Pancreas (tissue), 10 donors: ENCODE measurements around the gene FHOD3. TPM values are rescaled to one million over a fixed set of nuclear protein-coding genes. Genes with fewer than 3 reads are reported as not detected.

ENCODE experiments used
- ATAC-seq, 4 donors: fragments of 200-7000 bp; cut with Tn5 transposase; one replicate each; pipeline versions ENCODE4 v1.8.0 to v1.9.1; 2020; ENCODE audit warnings: mild to moderate bottlenecking in 4 of 4, moderate library complexity in 4 of 4
- DNase-seq, 6 donors: peaks; one replicate each; pipeline ENCODE4 v3.0.0-alpha.2; 2020
- FAIRE-seq: peaks from 2 replicates; lab custom pipeline; 2012; peaks lifted over from hg19 to GRCh38; lab: Jason Lieb, UNC
- H3K27ac ChIP-seq, 4 donors: fragments of 200-600 bp; sonication (generic); 1 replicate in 3 of 4; 2 replicates in 1 of 4; pipeline versions ENCODE4 v1.5.0 to v1.8.0; 2020
- H3K27me3 ChIP-seq, 4 donors: fragments of 200-600 bp; one replicate each; pipeline ENCODE4 v1.8.0; 2021
- H3K36me3 ChIP-seq, 3 donors: fragments of 200-600 bp; sonication (generic) in 1 of 3; one replicate each; pipeline versions ENCODE4 v1.5.0 to v1.8.0; 2020 to 2021
- H3K4me1 ChIP-seq, 3 donors: fragments of 200-600 bp; one replicate each; pipeline ENCODE4 v1.8.0; 2021
- H3K4me3 ChIP-seq, 4 donors: fragments of 200-600 bp; sonication (generic) in 2 of 4; one replicate each; pipeline versions ENCODE4 v1.5.0 to v1.8.0; 2020 to 2021
- H3K9me3 ChIP-seq, 4 donors: fragments of 200-600 bp; one replicate each; pipeline ENCODE4 v1.8.0; 2021
- WGBS, 2 donors: extraction: QIAGEN DNeasy Blood & Tissue Kit; methylation state at CpG; one replicate each; pipeline ENCODE4 v1.1.7; 2013; 5-methylcytosine and 5-hydroxymethylcytosine counted together
- intact Hi-C, 3 donors: fragments of 100-400 bp; cut with DNase I; formaldehyde crosslinking; loops; one replicate each; pipeline versions ENCODE4 v1.11.1 to v1.14.2; 2022
- polyA plus RNA-seq, 2 donors: library from polyadenylated mRNA; stranded (reverse); fragments of 200-250 nt; gene quantifications; one replicate each; pipeline ENCODE4 v1.2.3, GENCODE V29; 2013
- total RNA-seq, 6 donors: library from RNA; stranded (reverse); fragmentation: NEBNext Ultra II Directional in 4 of 6; extraction: Animal tissue kit (Norgen Biotek cat#: 25700) in 4 of 6; gene quantifications; one replicate each; pipeline versions ENCODE4 v1.2.1 to v1.2.4, GENCODE V29; 2021 to 2023
- TF ChIP-seq, protein P1 (sequence below), 4 donors: fragments of 200-600 bp; sonication (generic) in 3 of 4; IDR thresholded peaks; one replicate each; pipeline versions ENCODE4 v1.5.0 to v1.8.0; 2021; ENCODE audit warnings: antibody characterized with exemption in 4 of 4
- donor health status: healthy with polysubstance abuse.
- donor health status: DM: no; HTN: no; CAD: no; lungs with moderate emphysema.
- donor health status: DM: no; HTN: no; CAD: no.
- donor health status: control.
- donor health status: control.
- donor health status: Bipolar disorder and iron deficiency.
- donor health status: DM: yes; HTN: yes; CAD: no.
- donor health status: DM: no; HTN: no; CAD: no.
- donor health status: DM: no; HTN: no; CAD: no.
- donor health status: DM: yes; HTN: yes; CAD: no.

Gene FHOD3
- total and polyA plus RNA-seq, 8 donors: 0.25 to 4.3 (median 1.2) TPM

DNA sequence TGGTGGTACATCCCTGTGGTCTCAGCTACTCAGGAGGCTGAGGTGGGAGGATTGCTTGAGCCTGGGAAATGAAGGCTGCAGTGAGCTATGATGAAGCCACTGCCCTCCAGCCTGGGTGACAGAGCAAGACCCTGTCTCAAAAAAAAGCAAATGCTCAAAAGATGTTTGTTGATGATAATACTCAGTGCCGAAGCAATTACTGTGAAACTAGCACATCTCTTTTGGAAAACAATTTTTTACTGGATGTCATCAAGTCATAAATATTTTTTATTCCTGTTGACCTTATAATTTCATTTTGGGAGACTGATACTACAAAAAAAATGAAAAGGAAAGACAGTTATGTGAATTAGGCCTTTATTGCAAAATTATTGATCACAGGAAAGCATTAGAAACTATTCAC lies 34.5 kb upstream of the FHOD3 start:
- no peaks in the 10 kb centered on the region for H3K36me3 ChIP-seq
- no peak overlapping the region for H3K27ac ChIP-seq
- ATAC-seq (no peak), FAIRE-seq (no peak), DNase-seq (no peak)
- intact Hi-C loops: loop anchor here in 1 of 3 donors (10.0 kb wide), 1 partner anchor 78 kb away; the partner anchor contains the start of gene MOCOS
- TF ChIP-seq, protein P1, sequence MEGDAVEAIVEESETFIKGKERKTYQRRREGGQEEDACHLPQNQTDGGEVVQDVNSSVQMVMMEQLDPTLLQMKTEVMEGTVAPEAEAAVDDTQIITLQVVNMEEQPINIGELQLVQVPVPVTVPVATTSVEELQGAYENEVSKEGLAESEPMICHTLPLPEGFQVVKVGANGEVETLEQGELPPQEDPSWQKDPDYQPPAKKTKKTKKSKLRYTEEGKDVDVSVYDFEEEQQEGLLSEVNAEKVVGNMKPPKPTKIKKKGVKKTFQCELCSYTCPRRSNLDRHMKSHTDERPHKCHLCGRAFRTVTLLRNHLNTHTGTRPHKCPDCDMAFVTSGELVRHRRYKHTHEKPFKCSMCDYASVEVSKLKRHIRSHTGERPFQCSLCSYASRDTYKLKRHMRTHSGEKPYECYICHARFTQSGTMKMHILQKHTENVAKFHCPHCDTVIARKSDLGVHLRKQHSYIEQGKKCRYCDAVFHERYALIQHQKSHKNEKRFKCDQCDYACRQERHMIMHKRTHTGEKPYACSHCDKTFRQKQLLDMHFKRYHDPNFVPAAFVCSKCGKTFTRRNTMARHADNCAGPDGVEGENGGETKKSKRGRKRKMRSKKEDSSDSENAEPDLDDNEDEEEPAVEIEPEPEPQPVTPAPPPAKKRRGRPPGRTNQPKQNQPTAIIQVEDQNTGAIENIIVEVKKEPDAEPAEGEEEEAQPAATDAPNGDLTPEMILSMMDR (IDR thresholded peaks at IDR 0.05): no peak
- H3K4me3 ChIP-seq: no peak overlapping the region
- H3K9me3 ChIP-seq: no peaks in the 10 kb centered on the region
- H3K4me1 ChIP-seq: no peaks in the 10 kb centered on the region
- 96 to 97% methylated on average over 1 of the region's 1 CpG for WGBS, 2 donors
- H3K27me3 ChIP-seq: no peaks in the 10 kb centered on the region

DNA sequence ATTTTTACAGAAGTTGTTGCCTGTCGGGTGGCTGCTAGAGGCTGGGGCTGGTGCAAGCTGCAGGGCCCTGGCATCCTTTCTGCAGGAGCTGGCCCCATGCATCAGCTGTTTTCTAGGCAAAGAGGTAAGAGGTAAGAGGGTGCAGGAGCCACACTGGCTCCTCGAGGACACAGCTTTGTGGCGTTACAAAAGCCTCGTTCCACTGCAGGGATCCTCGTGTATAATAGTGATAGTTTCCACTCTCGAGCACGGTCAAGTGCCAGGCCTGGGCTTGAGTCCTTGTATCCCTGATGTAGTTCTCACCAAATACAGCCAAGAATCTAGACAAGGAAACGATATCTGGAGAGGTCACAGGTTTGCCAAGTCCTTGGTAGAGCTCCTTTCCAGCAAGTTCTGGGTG lies 33.2 kb upstream of the FHOD3 start:
- FAIRE-seq: no peak
- intact Hi-C loops: loop anchor here in 1 of 3 donors (10.0 kb wide), 1 partner anchor 79 kb away; the partner anchor contains the start of gene MOCOS

DNA sequence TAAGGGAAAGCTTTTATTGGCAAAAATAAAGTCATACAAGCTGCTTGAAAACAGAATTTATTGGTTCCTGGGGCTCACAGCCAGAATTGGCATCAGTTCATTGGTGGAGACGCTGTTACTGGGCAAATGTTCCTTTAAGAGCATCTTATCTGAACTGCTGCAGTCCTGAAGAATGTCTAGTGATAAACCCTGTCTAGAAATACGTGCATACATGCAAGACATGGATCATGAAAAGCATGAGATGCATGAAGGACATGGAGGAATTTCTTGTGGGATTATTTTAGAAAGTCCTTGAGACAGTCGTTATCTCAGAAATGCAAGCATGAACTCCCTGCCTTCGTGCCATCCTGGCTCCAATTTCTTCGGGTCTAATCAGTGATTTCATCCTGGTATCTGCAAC lies 32.5 kb upstream of the FHOD3 start:
- WGBS, 2 donors: 20 to 25% methylated on average over 5 of the region's 5 CpGs
- Histone ChIP-seq H3K27ac (no peak overlapping the region), H3K9me3 (no peaks in the 10 kb centered on the region), H3K36me3 (no peaks in the 10 kb centered on the region), H3K4me1 (no peaks in the 10 kb centered on the region), H3K4me3 (no peak overlapping the region), H3K27me3 (no peaks in the 10 kb centered on the region)
- no peak for DNase-seq
- intact Hi-C loops: loop anchor here in 1 of 3 donors (10.0 kb wide), 1 partner anchor 80 kb away; the partner anchor contains the start of gene MOCOS
- no peak for FAIRE-seq
- TF ChIP-seq, protein P1 (IDR thresholded peaks at IDR 0.05): no peak
- no peak for ATAC-seq

More for the DNA sequence above, 33.2 kb upstream of the FHOD3 start:
- TF ChIP-seq, protein P1 (IDR thresholded peaks at IDR 0.05): no peak
- DNase-seq: no peak
- Histone ChIP-seq H3K9me3 (no peaks in the 10 kb centered on the region), H3K27me3 (no peaks in the 10 kb centered on the region), H3K27ac (no peak overlapping the region), H3K4me3 (no peak overlapping the region), H3K4me1 (no peaks in the 10 kb centered on the region), H3K36me3 (no peaks in the 10 kb centered on the region)
- WGBS, 2 donors: 80 to 83% methylated on average over 8 of the region's 8 CpGs
- ATAC-seq: no peak

DNA sequence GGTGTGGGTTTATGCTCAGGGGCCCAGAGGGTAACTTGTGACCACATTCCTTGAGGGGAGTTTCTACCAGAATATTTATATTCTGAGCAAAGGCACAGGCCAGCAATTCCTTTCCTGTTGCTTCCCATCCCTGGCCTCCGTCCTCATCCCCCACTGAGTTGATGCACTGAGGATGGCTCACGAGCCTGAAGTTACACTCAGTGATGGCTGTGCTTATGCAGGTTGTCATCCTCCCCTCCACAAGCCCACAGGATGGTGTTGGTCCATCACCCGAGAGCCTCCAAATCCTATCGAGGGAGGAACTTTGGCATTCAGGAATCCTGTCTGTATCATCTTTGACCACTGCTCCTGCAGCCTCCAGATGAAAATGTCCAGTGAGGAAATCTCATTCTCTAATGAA lies 28.4 kb upstream of the FHOD3 start:
- Histone ChIP-seq H3K4me3 (no peak overlapping the region), H3K27me3 (no peaks in the 10 kb centered on the region), H3K27ac (no peak overlapping the region), H3K36me3 (no peaks in the 10 kb centered on the region), H3K4me1 (no peaks in the 10 kb centered on the region), H3K9me3 (no peaks in the 10 kb centered on the region)
- intact Hi-C loops: loop anchor here in 1 of 3 donors (10.0 kb wide), 1 partner anchor 84 kb away; the partner anchor contains the start of gene MOCOS
- no peak for ATAC-seq
- TF ChIP-seq, protein P1 (IDR thresholded peaks at IDR 0.05): no peak
- FAIRE-seq: no peak
- 83 to 85% methylated on average over 4 of the region's 4 CpGs for WGBS, 2 donors
- DNase-seq: no peak

DNA sequence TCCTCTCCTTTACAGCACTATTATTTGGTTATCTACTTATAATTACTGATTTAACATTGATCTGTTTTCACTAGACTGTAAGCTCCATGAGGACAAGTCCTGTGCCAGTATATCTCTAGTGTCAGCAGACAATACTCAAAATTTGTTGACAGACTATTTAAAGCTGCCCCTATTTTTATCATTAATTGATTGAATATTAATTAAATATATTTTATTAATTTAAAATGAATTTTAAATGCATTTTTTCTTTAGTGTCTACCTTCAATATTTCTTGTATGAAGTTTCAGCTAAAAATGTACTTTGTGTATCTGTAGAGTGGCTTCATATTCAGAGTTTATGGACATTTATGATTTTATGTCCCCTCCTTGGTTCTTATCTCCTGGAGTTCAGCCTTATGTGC lies 26.4 kb upstream of the FHOD3 start:
- Histone ChIP-seq H3K9me3 (no peaks in the 10 kb centered on the region), H3K36me3 (no peaks in the 10 kb centered on the region), H3K27ac (no peak overlapping the region), H3K27me3 (no peaks in the 10 kb centered on the region), H3K4me3 (no peak overlapping the region), H3K4me1 (no peaks in the 10 kb centered on the region)
- no peak for FAIRE-seq
- TF ChIP-seq, protein P1 (IDR thresholded peaks at IDR 0.05): no peak
- ATAC-seq: no peak
- intact Hi-C loops: no loop called here
- DNase-seq: no peak
